ENCODE data around the gene BSPH1. TPM values are rescaled to one million over a fixed set of nuclear protein-coding genes. Genes with fewer than 3 reads are reported as not detected.

BSPH1 gene
- total and polyA plus RNA-seq, 2 of the 13 experiments (the other 11 are each of a cell fraction or from before 2014, with no cell fraction given) = not detected

DNA sequence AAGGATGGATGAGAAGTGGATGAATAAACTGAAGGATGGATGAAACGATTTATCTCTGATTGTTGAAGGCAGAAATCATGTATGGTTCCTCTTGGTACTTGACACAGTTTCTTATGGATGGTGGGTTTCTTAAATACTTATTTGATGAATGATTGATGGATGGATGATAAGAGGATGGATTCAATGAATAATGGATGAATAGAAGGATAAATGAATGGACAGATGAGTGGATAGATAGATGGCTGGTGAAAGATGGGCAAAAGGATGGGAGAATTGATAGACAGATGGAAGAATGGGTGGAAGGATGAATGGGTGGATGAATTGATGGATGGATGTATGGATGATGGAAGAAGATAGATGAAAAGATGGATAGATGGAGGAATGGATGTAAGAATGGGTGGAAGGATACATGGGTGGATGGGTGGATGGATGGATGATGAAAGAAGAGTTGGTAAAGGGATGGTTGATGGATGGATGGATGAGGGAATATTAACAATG is 4.3 kb upstream of the BSPH1 start:
- H3K27ac ChIP-seq (ENCODE audit: extremely low read length, insufficient read depth, low read length) = no peak overlapping the region
- TF ChIP-seq FOXJ3 (CRISPR knock-in tag; IDR thresholded peaks at IDR 0.05; ENCODE audit: borderline replicate concordance) = no peak
- TF ChIP-seq, protein P1, sequence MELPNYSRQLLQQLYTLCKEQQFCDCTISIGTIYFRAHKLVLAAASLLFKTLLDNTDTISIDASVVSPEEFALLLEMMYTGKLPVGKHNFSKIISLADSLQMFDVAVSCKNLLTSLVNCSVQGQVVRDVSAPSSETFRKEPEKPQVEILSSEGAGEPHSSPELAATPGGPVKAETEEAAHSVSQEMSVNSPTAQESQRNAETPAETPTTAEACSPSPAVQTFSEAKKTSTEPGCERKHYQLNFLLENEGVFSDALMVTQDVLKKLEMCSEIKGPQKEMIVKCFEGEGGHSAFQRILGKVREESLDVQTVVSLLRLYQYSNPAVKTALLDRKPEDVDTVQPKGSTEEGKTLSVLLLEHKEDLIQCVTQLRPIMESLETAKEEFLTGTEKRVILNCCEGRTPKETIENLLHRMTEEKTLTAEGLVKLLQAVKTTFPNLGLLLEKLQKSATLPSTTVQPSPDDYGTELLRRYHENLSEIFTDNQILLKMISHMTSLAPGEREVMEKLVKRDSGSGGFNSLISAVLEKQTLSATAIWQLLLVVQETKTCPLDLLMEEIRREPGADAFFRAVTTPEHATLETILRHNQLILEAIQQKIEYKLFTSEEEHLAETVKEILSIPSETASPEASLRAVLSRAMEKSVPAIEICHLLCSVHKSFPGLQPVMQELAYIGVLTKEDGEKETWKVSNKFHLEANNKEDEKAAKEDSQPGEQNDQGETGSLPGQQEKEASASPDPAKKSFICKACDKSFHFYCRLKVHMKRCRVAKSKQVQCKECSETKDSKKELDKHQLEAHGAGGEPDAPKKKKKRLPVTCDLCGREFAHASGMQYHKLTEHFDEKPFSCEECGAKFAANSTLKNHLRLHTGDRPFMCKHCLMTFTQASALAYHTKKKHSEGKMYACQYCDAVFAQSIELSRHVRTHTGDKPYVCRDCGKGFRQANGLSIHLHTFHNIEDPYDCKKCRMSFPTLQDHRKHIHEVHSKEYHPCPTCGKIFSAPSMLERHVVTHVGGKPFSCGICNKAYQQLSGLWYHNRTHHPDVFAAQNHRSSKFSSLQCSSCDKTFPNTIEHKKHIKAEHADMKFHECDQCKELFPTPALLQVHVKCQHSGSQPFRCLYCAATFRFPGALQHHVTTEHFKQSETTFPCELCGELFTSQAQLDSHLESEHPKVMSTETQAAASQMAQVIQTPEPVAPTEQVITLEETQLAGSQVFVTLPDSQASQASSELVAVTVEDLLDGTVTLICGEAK (IDR thresholded peaks at IDR 0.05) = no peak
- TF ChIP-seq, protein P1 (CRISPR knock-in tag; IDR thresholded peaks at IDR 0.05) = no peak
- TF ChIP-seq, protein P2, sequence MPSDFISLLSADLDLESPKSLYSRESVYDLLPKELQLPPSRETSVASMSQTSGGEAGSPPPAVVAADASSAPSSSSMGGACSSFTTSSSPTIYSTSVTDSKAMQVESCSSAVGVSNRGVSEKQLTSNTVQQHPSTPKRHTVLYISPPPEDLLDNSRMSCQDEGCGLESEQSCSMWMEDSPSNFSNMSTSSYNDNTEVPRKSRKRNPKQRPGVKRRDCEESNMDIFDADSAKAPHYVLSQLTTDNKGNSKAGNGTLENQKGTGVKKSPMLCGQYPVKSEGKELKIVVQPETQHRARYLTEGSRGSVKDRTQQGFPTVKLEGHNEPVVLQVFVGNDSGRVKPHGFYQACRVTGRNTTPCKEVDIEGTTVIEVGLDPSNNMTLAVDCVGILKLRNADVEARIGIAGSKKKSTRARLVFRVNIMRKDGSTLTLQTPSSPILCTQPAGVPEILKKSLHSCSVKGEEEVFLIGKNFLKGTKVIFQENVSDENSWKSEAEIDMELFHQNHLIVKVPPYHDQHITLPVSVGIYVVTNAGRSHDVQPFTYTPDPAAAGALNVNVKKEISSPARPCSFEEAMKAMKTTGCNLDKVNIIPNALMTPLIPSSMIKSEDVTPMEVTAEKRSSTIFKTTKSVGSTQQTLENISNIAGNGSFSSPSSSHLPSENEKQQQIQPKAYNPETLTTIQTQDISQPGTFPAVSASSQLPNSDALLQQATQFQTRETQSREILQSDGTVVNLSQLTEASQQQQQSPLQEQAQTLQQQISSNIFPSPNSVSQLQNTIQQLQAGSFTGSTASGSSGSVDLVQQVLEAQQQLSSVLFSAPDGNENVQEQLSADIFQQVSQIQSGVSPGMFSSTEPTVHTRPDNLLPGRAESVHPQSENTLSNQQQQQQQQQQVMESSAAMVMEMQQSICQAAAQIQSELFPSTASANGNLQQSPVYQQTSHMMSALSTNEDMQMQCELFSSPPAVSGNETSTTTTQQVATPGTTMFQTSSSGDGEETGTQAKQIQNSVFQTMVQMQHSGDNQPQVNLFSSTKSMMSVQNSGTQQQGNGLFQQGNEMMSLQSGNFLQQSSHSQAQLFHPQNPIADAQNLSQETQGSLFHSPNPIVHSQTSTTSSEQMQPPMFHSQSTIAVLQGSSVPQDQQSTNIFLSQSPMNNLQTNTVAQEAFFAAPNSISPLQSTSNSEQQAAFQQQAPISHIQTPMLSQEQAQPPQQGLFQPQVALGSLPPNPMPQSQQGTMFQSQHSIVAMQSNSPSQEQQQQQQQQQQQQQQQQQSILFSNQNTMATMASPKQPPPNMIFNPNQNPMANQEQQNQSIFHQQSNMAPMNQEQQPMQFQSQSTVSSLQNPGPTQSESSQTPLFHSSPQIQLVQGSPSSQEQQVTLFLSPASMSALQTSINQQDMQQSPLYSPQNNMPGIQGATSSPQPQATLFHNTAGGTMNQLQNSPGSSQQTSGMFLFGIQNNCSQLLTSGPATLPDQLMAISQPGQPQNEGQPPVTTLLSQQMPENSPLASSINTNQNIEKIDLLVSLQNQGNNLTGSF (CRISPR knock-in tag; IDR thresholded peaks at IDR 0.05) = no peak
- TF ChIP-seq PLRG1 (conservative IDR thresholded peaks at IDR 0.05) = 0 out of 2 replicates have a peak, but pooled peaks have one; percentile 10
- whole genome bisulfite sequencing (ENCODE audit: low lambda C conversion rate) = 4% methylated on average over 1 of the region's 1 CpG
- no peaks in the 10 kb centered on the region for H3K36me3 ChIP-seq (replicated peaks in 1 of 2; ENCODE audit: control insufficient read depth in 1 of 2, insufficient read depth in 2 of 2, low read length in 2 of 2)
- no TSS peak for BruUV-seq (replicated peaks)
- H3K4me3 ChIP-seq (replicated peaks in 1 of 3; ENCODE audit: insufficient read depth in 1 of 3, low read depth in 2 of 3, low read length in 3 of 3) = no peak overlapping the region
- intact Hi-C loops (cut with micrococcal nuclease; ENCODE audit: unreplicated experiment) = no loop called here
- in situ Hi-C loops (cut with HindIII; ENCODE audit: extremely low pct_ligation_motif_present, low pct_unique_long_range_greater_than_20kb) = no loop called here
- H3K9ac ChIP-seq (ENCODE audit: insufficient read depth, low read depth, low read length) = no peak overlapping the region
- H4K20me1 ChIP-seq (ENCODE audit: insufficient read depth, low read length) = no peaks in the 10 kb centered on the region
- H3K4me2 ChIP-seq (ENCODE audit: low read depth, low read length) = no peak overlapping the region
- POLR2A ChIA-PET = no interaction called here
- H3K27me3 ChIP-seq (ENCODE audit: control insufficient read depth in 1 of 2, insufficient read depth in 2 of 2, low read length in 2 of 2) = no peaks in the 10 kb centered on the region; a peak in 1 of 5 replicates
- ATAC-seq (no peak), DNase-seq (ENCODE audit: low spot score) (no peak), FAIRE-seq (no peak)
- H3K9me3 ChIP-seq (ENCODE audit: low read length) = 0 out of 2 replicates have a peak, but pooled peaks cover 4% of the 10 kb centered on the region
- H2AFZ ChIP-seq (ENCODE audit: low read length) = no peak overlapping the region
- CTCF ChIA-PET (ENCODE audit: low intra/inter-chr PET ratio, low total read pairs) = no interaction called here
- no peaks in the 10 kb centered on the region for H3K4me1 ChIP-seq (ENCODE audit: insufficient read depth, low read length)
- H3K79me2 ChIP-seq (ENCODE audit: insufficient read depth, low read length) = no peaks in the 10 kb centered on the region
